ENCODE data around the gene HLA-DRB1. TPM values are rescaled to one million over a fixed set of nuclear protein-coding genes. Genes with fewer than 3 reads are reported as not detected.
"Not testable (repeated sequence)": the region's sequence is repeated elsewhere in the genome, so short reads cannot be mapped to it uniquely, and the experiment has no call there.

The HLA-DRB1 gene
- total RNA-seq, 3 donors from 2014 or later (not counting 1 experiment from before 2014, with no cell fraction given), result 42.8 to 123 (median 53.9) TPM

DNA sequence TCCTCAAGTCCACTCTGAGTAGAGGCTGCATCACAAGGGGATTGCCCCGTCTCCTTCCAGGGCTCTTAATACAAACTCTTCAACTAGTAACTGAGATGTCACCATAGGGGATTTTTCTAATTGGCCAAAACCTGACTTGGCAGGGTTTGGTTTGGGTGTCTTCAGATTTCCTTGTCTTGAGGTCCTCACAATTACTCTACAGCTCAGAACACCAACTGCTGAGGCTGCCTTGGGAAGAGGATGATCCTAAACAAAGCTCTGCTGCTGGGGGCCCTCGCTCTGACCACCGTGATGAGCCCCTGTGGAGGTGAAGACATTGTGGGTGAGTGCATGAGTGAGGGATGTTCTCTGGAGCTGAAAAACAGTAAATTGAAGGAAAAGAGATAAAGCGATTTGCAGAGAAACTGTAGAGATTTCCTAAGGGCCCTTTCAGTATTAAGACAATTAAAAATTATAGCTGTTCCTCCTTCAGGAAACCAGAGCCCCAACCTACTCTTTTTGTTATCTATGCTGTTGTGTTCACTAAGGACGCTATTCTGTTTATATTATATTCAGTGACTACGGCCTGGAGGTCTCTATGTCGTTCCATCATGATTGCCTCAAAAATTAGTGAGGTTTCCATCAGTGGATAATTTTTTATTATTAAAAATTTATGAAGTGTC, 47.7 kb upstream of the HLA-DRB1 start, which contains the start of gene HLA-DQA1:
HLA-DQA1 (plus strand) TSS at position 188 of the 662 bp plus-strand sequence; CDS start at position 241, 53 bp downstream.
- 43% methylated on average over 3 of the region's 7 CpGs for WGBS (ENCODE audit: insufficient coverage)
- H3K9me3 Mint-ChIP-seq, result no peaks in the 10 kb centered on the region
- peaks cover 18 to 32% of the 10 kb centered on the region in 2 donors for H3K4me1 Mint-ChIP-seq
- ATAC-seq, result peak; percentile 86 to 96 (median 86)
- TF ChIP-seq, protein P1, sequence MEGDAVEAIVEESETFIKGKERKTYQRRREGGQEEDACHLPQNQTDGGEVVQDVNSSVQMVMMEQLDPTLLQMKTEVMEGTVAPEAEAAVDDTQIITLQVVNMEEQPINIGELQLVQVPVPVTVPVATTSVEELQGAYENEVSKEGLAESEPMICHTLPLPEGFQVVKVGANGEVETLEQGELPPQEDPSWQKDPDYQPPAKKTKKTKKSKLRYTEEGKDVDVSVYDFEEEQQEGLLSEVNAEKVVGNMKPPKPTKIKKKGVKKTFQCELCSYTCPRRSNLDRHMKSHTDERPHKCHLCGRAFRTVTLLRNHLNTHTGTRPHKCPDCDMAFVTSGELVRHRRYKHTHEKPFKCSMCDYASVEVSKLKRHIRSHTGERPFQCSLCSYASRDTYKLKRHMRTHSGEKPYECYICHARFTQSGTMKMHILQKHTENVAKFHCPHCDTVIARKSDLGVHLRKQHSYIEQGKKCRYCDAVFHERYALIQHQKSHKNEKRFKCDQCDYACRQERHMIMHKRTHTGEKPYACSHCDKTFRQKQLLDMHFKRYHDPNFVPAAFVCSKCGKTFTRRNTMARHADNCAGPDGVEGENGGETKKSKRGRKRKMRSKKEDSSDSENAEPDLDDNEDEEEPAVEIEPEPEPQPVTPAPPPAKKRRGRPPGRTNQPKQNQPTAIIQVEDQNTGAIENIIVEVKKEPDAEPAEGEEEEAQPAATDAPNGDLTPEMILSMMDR (IDR thresholded peaks at IDR 0.05), result no peak
- peak within 1 kb of the TSS; percentile 63 for H3K4me3 Mint-ChIP-seq
- peak in 1 of 2 donors; percentile 67 for DNase-seq
- peaks cover 1% of the 10 kb centered on the region for H3K4me1 ChIP-seq (ENCODE audit: control insufficient read depth, insufficient read depth, low read length)
- no peaks in the 10 kb centered on the region for H3K36me3 ChIP-seq (ENCODE audit: control insufficient read depth, insufficient read depth, low read length)
- H3K27ac ChIP-seq (ENCODE audit: low read length), result peak within 1 kb of the TSS; percentile 73
- H3K27me3 ChIP-seq (ENCODE audit: control insufficient read depth, insufficient read depth, low read length), result no peaks in the 10 kb centered on the region
- H3K27me3 Mint-ChIP-seq (ENCODE audit: low read depth in 2 of 2), result peaks cover 16 to 17% of the 10 kb centered on the region in 2 donors
- peak within 1 kb of the TSS; percentile 78 to 83 for H3K27ac Mint-ChIP-seq
- no peaks in the 10 kb centered on the region for H3K36me3 Mint-ChIP-seq
- intact Hi-C loops (cut with micrococcal nuclease), result no loop called here
- H3K4me3 ChIP-seq (ENCODE audit: low read length), result peak within 1 kb of the TSS; percentile 39
- H3K9me3 ChIP-seq (ENCODE audit: control insufficient read depth, insufficient read depth, low read length), result no peaks in the 10 kb centered on the region

DNA sequence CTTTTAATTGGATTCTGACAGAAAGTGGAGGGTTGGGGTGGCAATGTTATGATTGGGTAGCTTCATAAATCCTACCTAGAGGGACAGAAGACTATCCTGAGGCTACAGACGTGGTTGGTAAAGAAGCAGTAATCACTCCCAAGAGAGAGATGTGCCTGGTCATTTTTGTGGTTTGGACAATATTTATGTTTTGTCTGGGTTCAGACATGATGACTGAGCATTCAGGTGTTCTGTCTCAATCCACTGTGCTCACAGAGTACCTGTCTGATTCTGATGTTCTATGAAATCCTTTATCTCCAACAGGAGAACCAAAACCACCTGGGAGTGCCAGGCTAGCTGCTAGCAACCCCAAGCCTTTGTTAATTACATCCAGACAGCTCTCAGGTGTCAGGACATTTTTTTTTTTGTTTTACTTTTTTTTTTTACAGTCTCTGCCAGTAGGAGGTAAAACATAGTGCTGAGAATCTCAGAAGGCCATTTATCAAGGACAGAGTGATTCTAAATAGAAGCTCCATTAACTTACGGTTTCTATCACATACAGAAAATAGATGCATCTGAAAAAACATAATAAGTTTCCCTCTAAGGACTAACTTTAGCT, 46.0 kb upstream of the HLA-DRB1 start:
- Mint-ChIP-seq H3K36me3 (no peaks in the 10 kb centered on the region), H3K4me1 (peaks cover 5 to 15% of the 10 kb centered on the region in 2 donors), H3K4me3 (no peak overlapping the region), H3K27me3 (ENCODE audit: low read depth in 2 of 2) (peaks cover 16 to 17% of the 10 kb centered on the region in 2 donors), H3K27ac (no peak overlapping the region), H3K9me3 (no peaks in the 10 kb centered on the region)
- H3K9me3 ChIP-seq (ENCODE audit: control insufficient read depth, insufficient read depth, low read length), result no peaks in the 10 kb centered on the region
- H3K4me1 ChIP-seq (ENCODE audit: control insufficient read depth, insufficient read depth, low read length), result no peaks in the 10 kb centered on the region
- intact Hi-C loops (cut with micrococcal nuclease), result no loop called here
- DNase-seq (no peak), ATAC-seq (no peak)
- no peaks in the 10 kb centered on the region for H3K27me3 ChIP-seq (ENCODE audit: control insufficient read depth, insufficient read depth, low read length)
- H3K4me3 ChIP-seq (ENCODE audit: low read length), result no peak overlapping the region
- peak overlapping the region; percentile 41 for H3K27ac ChIP-seq (ENCODE audit: low read length)
- H3K36me3 ChIP-seq (ENCODE audit: control insufficient read depth, insufficient read depth, low read length), result no peaks in the 10 kb centered on the region
- TF ChIP-seq, protein P1 (IDR thresholded peaks at IDR 0.05), result no peak
- WGBS (ENCODE audit: insufficient coverage), result 0% methylated on average over 1 of the region's 2 CpGs

DNA sequence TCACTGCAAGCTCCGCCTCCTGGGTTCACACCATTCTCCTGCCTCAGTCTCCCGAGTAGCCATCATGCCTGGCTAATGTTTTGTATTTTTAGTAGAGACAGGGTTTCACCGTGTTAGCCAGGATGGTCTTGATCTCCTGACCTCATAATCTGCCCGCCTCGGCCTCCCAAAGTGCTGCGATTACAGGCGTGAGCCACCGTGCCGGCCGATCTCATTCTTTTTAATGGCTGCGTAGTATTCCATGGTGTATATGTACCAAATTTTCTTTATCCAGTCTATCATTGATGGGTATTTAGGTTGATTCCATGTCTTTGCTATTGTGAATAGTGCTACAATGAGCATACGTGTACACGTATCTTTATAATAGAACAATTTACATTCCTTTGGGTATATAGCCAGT, 40.1 kb upstream of the HLA-DRB1 start:
- H3K27ac Mint-ChIP-seq; H3K9me3 Mint-ChIP-seq; H3K27me3 Mint-ChIP-seq (ENCODE audit: low read depth in 2 of 2); H3K27ac ChIP-seq (ENCODE audit: low read length); intact Hi-C loops (cut with micrococcal nuclease); H3K4me3 ChIP-seq (ENCODE audit: low read length); H3K9me3 ChIP-seq (ENCODE audit: control insufficient read depth, insufficient read depth, low read length); H3K4me3 Mint-ChIP-seq; H3K36me3 Mint-ChIP-seq; DNase-seq; ATAC-seq; H3K4me1 ChIP-seq (ENCODE audit: control insufficient read depth, insufficient read depth, low read length); H3K27me3 ChIP-seq (ENCODE audit: control insufficient read depth, insufficient read depth, low read length); H3K36me3 ChIP-seq (ENCODE audit: control insufficient read depth, insufficient read depth, low read length): not testable (repeated sequence)
- no CpG with 5 or more reads among the region's 13 CpGs for WGBS (ENCODE audit: insufficient coverage)
- peaks cover 7 to 18% of the 10 kb centered on the region in 2 donors for H3K4me1 Mint-ChIP-seq

DNA sequence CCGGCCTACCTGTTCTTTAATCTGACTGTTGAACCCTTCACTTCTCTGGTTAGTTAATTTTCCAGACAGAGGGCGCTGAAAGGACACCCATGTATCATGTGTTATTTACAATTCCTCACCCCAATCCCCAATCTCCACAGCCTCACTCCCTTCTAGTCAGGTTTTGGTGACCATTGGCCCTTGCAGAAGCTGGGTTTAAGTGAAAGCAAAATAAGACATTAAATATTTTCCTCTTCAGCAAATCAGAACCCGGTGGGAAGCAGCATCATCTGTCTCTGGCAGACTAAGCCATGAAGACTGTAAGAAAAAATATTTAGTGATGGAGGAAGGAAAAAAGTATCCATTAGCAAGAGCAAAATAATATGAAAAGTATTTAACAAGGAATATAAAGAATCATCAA, 38.2 kb upstream of the HLA-DRB1 start:
- H3K4me1 Mint-ChIP-seq, result peaks cover 23 to 34% of the 10 kb centered on the region in 2 donors
- DNase-seq (peak; percentile 33 to 74), ATAC-seq (peak; percentile 27 to 67 (median 49))
- H3K4me3 ChIP-seq (ENCODE audit: low read length), result no peak overlapping the region
- peak overlapping the region; percentile 2 for H3K4me3 Mint-ChIP-seq
- H3K9me3 ChIP-seq (ENCODE audit: control insufficient read depth, insufficient read depth, low read length), result no peaks in the 10 kb centered on the region
- no peaks in the 10 kb centered on the region for H3K27me3 ChIP-seq (ENCODE audit: control insufficient read depth, insufficient read depth, low read length)
- no peaks in the 10 kb centered on the region for H3K9me3 Mint-ChIP-seq
- H3K36me3 ChIP-seq (ENCODE audit: control insufficient read depth, insufficient read depth, low read length), result no peaks in the 10 kb centered on the region
- TF ChIP-seq, protein P1 (IDR thresholded peaks at IDR 0.05), result no peak
- peaks cover 11% of the 10 kb centered on the region for H3K4me1 ChIP-seq (ENCODE audit: control insufficient read depth, insufficient read depth, low read length)
- no peaks in the 10 kb centered on the region for H3K27me3 Mint-ChIP-seq (ENCODE audit: low read depth in 2 of 2)
- no peaks in the 10 kb centered on the region for H3K36me3 Mint-ChIP-seq
- intact Hi-C loops (cut with micrococcal nuclease), result no loop called here
- 42% methylated on average over 2 of the region's 3 CpGs for WGBS (ENCODE audit: insufficient coverage)
- peak overlapping the region; percentile 70 for H3K27ac ChIP-seq (ENCODE audit: low read length)
- peak overlapping the region; percentile 37 to 74 for H3K27ac Mint-ChIP-seq

Measured in natural killer cell (primary cell).